ENCODE measurements around the gene NTF3.

GRCh38 chr12:5429741-5430557 is 2.0 kb upstream of the NTF3 start:
- TF ChIP-seq ZNF133 (tag by site-specific recombination; IDR thresholded peaks at IDR 0.05) (no peak), ZBTB21 (tag by site-specific recombination; IDR thresholded peaks at IDR 0.05) (no peak), ZNF768 (tag by site-specific recombination; IDR thresholded peaks at IDR 0.05) (no peak), ZNF639 (tag by site-specific recombination; IDR thresholded peaks at IDR 0.05) (no peak), ZNF114 (tag by site-specific recombination; IDR thresholded peaks at IDR 0.05) (no peak), ZNF274 (IDR thresholded peaks at IDR 0.05; ENCODE audit: low read length) (no peak), ZNF274 (tag by site-specific recombination; IDR thresholded peaks at IDR 0.05; ENCODE audit: borderline replicate concordance) (no peak), INSM2 (tag by site-specific recombination; IDR thresholded peaks at IDR 0.05) (no peak), ZNF362 (tag by site-specific recombination; IDR thresholded peaks at IDR 0.05) (no peak)
- TF ChIP-seq, protein P1, sequence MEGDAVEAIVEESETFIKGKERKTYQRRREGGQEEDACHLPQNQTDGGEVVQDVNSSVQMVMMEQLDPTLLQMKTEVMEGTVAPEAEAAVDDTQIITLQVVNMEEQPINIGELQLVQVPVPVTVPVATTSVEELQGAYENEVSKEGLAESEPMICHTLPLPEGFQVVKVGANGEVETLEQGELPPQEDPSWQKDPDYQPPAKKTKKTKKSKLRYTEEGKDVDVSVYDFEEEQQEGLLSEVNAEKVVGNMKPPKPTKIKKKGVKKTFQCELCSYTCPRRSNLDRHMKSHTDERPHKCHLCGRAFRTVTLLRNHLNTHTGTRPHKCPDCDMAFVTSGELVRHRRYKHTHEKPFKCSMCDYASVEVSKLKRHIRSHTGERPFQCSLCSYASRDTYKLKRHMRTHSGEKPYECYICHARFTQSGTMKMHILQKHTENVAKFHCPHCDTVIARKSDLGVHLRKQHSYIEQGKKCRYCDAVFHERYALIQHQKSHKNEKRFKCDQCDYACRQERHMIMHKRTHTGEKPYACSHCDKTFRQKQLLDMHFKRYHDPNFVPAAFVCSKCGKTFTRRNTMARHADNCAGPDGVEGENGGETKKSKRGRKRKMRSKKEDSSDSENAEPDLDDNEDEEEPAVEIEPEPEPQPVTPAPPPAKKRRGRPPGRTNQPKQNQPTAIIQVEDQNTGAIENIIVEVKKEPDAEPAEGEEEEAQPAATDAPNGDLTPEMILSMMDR (tag by site-specific recombination; IDR thresholded peaks at IDR 0.05): no peak
- TF ChIP-seq, protein P2, sequence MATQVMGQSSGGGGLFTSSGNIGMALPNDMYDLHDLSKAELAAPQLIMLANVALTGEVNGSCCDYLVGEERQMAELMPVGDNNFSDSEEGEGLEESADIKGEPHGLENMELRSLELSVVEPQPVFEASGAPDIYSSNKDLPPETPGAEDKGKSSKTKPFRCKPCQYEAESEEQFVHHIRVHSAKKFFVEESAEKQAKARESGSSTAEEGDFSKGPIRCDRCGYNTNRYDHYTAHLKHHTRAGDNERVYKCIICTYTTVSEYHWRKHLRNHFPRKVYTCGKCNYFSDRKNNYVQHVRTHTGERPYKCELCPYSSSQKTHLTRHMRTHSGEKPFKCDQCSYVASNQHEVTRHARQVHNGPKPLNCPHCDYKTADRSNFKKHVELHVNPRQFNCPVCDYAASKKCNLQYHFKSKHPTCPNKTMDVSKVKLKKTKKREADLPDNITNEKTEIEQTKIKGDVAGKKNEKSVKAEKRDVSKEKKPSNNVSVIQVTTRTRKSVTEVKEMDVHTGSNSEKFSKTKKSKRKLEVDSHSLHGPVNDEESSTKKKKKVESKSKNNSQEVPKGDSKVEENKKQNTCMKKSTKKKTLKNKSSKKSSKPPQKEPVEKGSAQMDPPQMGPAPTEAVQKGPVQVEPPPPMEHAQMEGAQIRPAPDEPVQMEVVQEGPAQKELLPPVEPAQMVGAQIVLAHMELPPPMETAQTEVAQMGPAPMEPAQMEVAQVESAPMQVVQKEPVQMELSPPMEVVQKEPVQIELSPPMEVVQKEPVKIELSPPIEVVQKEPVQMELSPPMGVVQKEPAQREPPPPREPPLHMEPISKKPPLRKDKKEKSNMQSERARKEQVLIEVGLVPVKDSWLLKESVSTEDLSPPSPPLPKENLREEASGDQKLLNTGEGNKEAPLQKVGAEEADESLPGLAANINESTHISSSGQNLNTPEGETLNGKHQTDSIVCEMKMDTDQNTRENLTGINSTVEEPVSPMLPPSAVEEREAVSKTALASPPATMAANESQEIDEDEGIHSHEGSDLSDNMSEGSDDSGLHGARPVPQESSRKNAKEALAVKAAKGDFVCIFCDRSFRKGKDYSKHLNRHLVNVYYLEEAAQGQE (tag by site-specific recombination; IDR thresholded peaks at IDR 0.05): no peak
